Memory B cell (primary cell): ENCODE measurements around the gene C2orf49.

Source experiments
- ATAC-seq: fragments of 150-1000 bp; cut with Tn5 transposase; 2 replicates; pipeline ENCODE4 v1.10.0; 2021; ENCODE audit warnings: low read depth, mild to moderate bottlenecking, moderate library complexity
- DNase-seq, 2 donors: peaks; one replicate each; pipeline ENCODE4 v3.0.0; 2022; ENCODE audit warnings: low spot score in 2 of 2
- H3K27ac Mint-ChIP-seq: one replicate; pipeline ENCODE4 v1.8.0; 2022; ENCODE audit warnings: mild to moderate bottlenecking, moderate library complexity, mixed read lengths
- H3K27me3 Mint-ChIP-seq: one replicate; pipeline ENCODE4 v1.8.0; 2022; ENCODE audit warnings: mixed read lengths
- H3K36me3 Mint-ChIP-seq: one replicate; pipeline ENCODE4 v1.8.0; 2022; ENCODE audit warnings: mild to moderate bottlenecking, mixed read lengths
- H3K4me1 Mint-ChIP-seq: one replicate; pipeline ENCODE4 v1.8.0; 2022; ENCODE audit warnings: mixed read lengths
- H3K4me3 Mint-ChIP-seq: one replicate; pipeline ENCODE4 v1.8.0; 2022; ENCODE audit warnings: mild to moderate bottlenecking, moderate library complexity, mixed read lengths
- H3K9me3 Mint-ChIP-seq: one replicate; pipeline ENCODE4 v1.8.0; 2022; ENCODE audit warnings: mixed read lengths

Gene C2orf49

DNA sequence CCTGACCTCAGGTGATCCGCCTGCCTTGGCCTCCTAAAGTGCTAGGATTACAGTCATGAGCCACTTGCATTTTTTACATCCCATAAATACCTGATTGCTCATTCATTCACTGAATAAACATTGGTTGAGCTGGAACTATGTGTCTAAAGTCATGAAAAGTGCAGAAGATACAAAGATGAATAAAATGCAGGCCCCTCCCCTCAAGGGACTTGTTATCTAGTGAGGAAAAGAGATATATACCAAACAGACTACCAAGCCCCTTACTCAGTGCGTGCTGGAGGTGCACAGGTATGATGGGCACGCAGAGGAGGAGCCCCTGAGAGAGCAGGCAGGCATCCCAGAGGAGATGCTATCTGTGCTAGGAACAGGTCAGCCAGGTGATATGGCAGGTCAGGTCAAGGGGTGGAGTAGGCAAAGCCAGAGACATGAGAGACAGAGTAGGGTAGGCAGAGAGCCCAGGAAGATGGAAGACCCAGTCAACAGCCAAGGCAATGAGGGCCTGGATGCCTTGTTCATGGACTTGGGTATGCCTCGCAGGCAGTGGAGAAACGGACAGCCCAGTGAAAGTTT lies 53.8 kb downstream of the C2orf49 start:
- no peak overlapping the region for H3K4me3 Mint-ChIP-seq
- H3K4me1 Mint-ChIP-seq, result no peaks in the 10 kb centered on the region
- H3K36me3 Mint-ChIP-seq, result no peaks in the 10 kb centered on the region
- H3K27me3 Mint-ChIP-seq, result peaks cover 15% of the 10 kb centered on the region
- peaks cover 4% of the 10 kb centered on the region for H3K9me3 Mint-ChIP-seq
- H3K27ac Mint-ChIP-seq, result no peak overlapping the region
- DNase-seq (no peak), ATAC-seq (no peak)

DNA sequence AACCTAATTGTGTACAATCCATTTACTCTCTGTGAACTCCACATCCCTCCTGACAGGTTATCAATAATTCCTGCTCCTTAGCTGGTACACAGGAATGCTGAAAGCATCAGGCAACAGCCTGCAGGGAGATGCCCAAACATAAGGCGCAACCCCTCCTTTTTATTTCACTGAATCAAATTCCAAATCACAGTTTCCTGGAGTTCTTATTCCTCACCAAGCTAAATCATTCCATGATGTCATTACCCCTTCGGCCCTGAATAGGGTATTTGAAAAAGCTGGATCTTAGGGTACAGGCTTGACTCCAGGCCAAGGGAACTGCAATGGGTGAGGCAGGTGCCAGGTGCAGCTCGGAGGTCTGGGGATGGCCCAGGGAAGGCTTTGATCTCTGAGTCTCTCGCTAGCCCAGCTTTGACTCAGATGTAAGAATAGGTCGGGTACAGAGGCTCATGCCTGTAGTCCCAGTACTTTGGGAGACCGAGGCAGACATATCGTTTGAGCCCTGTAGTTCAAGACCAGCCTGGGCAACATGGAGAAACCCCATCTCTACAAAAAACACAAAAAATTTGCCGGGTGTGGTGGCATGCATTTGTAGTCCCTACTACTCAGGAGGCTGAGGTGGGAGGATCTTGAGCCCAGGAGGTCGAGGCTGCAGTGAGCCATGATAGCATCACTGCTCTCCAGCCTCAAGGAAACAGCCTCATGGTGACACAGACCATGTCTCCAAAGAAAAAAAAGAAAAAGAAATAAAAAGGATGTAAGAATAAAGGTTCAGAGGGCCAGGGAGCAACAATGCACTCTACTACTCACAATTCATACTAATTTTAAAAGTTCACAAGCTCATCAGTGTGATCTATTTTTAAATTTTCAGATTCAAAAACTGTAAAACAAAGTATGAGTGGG lies 54.7 kb downstream of the C2orf49 start:
- H3K27ac Mint-ChIP-seq, result no peak overlapping the region
- peaks cover 17% of the 10 kb centered on the region for H3K27me3 Mint-ChIP-seq
- no peaks in the 10 kb centered on the region for H3K4me1 Mint-ChIP-seq
- DNase-seq, result no peak
- no peaks in the 10 kb centered on the region for H3K36me3 Mint-ChIP-seq
- H3K4me3 Mint-ChIP-seq, result no peak overlapping the region
- no peak for ATAC-seq
- peaks cover 4% of the 10 kb centered on the region for H3K9me3 Mint-ChIP-seq

DNA sequence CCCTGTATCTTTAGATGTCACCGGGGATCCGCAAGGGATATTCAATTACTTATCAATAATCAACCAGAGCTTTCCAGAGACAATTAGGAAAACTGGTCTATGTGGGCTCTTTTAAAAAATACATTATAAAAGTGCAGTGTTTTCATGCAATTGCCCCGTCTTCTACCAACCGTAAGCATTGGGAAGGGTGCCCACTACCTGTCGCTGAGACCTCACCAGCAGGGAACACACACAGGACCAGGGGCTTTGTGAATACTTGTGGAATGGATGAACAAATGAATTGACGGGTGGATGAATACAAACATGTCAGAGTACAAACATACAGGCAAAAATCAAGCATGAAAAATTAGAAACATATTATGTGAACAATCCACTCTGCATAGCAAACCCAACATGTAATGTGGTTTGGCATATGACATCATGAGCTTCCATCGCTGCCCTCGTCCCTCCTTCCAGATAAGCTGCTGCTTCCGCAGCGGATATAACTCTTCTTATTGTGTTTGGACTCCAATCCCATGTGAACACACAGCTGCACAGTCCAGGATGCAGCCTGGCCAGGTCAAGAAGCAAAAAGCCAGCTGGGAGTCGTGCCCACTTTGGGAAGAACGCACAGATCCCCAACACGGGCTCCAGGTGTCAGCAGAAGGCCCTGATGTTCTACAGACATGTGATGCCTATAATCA lies 56.2 kb downstream of the C2orf49 start:
- Mint-ChIP-seq H3K36me3 (no peaks in the 10 kb centered on the region), H3K4me1 (peaks cover under 1% of the 10 kb centered on the region), H3K4me3 (no peak overlapping the region), H3K27ac (no peak overlapping the region), H3K27me3 (peaks cover 13% of the 10 kb centered on the region), H3K9me3 (no peaks in the 10 kb centered on the region)
- DNase-seq (no peak), ATAC-seq (no peak)

DNA sequence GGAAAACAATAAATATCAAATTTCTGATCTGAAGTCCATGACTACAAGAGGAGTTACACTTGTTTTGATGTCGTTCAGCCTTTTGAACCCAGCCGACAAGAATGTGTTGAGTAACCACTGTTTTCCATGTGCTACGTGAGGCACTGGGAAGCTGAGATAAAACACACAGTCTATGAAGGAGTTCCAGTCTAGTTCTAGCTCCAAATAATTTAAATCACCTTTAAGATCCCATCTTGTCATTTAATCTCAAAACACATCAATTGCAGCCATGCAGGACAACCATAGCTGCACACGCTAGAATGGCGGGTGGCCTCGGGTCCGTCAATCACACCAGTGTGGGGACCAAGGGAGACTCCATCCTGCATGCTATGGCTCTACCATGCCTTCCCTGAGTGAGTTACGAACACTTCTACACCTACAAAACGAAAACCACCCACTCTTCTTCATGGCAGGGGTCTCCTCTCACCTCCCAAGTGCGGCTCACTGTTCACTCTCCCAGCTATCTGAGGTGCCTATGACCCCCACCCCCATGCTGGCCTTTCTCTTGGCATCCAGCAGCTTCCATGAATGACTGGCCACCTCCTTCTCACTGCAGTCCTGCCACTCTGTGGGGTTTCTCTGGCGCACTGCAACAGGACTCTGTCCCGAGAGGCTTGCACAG lies 57.7 kb downstream of the C2orf49 start:
- Mint-ChIP-seq H3K27me3 (peaks cover 21% of the 10 kb centered on the region), H3K36me3 (peaks cover 2% of the 10 kb centered on the region), H3K27ac (no peak overlapping the region), H3K4me3 (no peak overlapping the region), H3K9me3 (no peaks in the 10 kb centered on the region), H3K4me1 (peaks cover 3% of the 10 kb centered on the region)
- ATAC-seq, result no peak
- no peak for DNase-seq

DNA sequence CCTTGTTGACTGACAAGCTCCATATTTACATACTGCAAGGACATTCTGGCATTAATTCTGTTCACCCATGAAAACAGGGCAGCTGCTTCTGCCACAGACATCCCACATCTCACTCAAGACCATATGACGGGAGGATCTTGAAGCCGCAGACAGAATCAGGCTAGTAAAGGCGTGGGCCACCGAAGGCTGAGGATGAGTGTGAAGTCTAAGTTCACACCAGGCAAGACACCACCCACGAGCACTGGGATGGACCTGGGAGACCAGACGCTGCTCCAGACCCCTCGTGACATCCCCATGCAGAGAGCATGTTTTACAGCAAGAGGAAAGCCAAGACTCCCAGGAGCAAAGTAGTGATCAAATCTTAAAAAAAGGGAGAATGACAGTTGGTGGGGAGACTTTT lies 58.4 kb downstream of the C2orf49 start:
- peaks cover 3% of the 10 kb centered on the region for H3K4me1 Mint-ChIP-seq
- no peak overlapping the region for H3K4me3 Mint-ChIP-seq
- H3K27me3 Mint-ChIP-seq, result peaks cover 21% of the 10 kb centered on the region

DNA sequence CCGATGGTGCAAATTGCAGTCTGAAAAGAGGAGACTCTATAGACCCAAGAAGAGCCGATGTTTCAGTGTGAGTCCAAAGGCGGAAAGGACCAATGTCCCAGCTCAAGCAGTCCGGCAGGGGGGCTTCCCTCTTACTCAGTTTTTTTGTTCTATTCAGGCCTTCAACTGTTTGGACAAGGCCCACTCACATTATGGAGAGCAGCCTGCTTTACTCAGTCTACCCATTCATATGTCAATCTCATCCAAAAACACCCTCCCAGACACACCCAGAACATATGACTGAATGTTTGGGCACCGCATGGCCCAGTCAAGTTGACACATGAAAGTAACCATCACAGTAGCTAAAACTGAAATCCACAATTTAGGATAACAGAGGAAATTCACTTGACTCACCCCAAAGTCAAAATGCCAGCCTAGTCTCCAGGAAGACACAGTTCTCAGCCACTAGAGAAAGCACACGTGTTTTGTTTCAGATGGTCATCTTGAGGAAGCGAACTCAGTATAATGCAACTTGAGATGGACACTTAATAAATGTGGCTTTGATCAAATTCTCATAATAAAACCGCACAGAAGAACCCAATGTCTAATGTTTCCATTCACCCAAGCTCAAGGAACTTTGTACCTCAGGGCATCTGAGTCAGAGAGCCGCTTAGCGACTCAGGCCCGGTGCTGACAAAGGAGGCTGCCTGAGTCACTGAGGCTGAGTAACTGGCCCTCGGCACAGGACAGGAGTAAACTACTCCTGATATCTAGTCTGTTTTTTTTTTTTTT lies 59.1 kb downstream of the C2orf49 start:
- Mint-ChIP-seq H3K36me3 (peaks cover 2% of the 10 kb centered on the region), H3K27me3 (peaks cover 21% of the 10 kb centered on the region), H3K9me3 (no peaks in the 10 kb centered on the region), H3K4me3 (no peak overlapping the region), H3K4me1 (peaks cover 3% of the 10 kb centered on the region), H3K27ac (no peak overlapping the region)
- ATAC-seq (no peak), DNase-seq (no peak)

More for the DNA sequence above, 58.4 kb downstream of the C2orf49 start:
- no peaks in the 10 kb centered on the region for H3K9me3 Mint-ChIP-seq
- H3K27ac Mint-ChIP-seq, result no peak overlapping the region
- no peak for DNase-seq
- H3K36me3 Mint-ChIP-seq, result peaks cover 2% of the 10 kb centered on the region
- no peak for ATAC-seq

DNA sequence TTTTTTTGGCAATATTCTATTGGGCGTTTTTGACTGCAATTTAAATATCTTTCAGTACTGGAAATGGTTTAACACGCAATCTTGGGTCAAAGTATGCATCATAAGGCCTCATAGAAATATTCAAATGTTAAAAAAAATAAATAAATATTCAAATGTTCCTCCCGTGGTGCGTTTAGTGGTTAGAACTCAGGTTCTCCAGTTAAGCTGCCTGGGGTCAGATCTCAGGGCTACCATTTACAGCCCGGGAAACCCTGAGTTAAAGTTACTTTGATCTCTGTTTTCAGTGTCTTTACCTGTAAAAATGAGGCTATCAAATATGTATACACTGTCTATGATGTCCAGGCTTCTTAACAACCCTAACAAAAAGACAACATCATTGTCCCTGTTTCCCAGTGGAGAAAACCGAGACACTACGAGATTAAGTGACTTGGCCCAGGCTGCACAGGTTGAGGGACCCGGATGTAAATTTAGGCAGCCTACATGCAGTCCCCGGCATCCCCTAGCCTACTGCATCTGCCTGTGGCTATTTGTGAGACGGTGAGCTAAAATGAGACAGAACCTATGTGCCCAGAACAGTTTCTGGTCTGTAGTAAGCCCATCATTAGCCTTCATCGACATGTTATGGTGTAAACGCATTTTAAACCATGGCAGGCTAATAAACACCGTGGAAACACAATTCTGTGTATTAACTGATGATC lies 59.8 kb downstream of the C2orf49 start:
- ATAC-seq (no peak), DNase-seq (no peak)
- no peak overlapping the region for H3K4me3 Mint-ChIP-seq
- H3K9me3 Mint-ChIP-seq, result no peaks in the 10 kb centered on the region
- H3K27ac Mint-ChIP-seq, result no peak overlapping the region
- peaks cover 3% of the 10 kb centered on the region for H3K4me1 Mint-ChIP-seq
- H3K27me3 Mint-ChIP-seq, result peaks cover 22% of the 10 kb centered on the region
- H3K36me3 Mint-ChIP-seq, result peaks cover 2% of the 10 kb centered on the region

DNA sequence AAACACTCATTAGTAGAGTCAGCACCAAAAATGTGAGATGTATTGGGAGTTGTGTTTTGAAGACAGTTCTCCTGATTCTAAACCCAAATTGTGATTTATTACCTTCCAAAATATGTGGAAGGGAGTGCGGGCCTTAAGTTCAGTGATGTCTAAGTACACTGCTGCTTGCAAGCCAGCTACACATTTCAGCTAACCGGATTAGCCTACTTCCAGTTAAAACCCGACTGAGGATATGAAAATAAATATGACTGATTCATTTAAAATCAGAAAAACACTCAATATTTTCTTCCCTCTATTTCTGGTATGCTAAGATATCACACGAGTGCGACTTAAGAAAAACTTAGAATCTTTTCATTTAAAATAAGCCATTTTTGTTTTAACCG lies 60.6 kb downstream of the C2orf49 start:
- Mint-ChIP-seq H3K9me3 (no peaks in the 10 kb centered on the region), H3K4me3 (peak overlapping the region; percentile 62), H3K4me1 (peaks cover 3% of the 10 kb centered on the region), H3K36me3 (peaks cover 2% of the 10 kb centered on the region), H3K27me3 (peaks cover 22% of the 10 kb centered on the region), H3K27ac (no peak overlapping the region)
- ATAC-seq (no peak), DNase-seq (no peak)

DNA sequence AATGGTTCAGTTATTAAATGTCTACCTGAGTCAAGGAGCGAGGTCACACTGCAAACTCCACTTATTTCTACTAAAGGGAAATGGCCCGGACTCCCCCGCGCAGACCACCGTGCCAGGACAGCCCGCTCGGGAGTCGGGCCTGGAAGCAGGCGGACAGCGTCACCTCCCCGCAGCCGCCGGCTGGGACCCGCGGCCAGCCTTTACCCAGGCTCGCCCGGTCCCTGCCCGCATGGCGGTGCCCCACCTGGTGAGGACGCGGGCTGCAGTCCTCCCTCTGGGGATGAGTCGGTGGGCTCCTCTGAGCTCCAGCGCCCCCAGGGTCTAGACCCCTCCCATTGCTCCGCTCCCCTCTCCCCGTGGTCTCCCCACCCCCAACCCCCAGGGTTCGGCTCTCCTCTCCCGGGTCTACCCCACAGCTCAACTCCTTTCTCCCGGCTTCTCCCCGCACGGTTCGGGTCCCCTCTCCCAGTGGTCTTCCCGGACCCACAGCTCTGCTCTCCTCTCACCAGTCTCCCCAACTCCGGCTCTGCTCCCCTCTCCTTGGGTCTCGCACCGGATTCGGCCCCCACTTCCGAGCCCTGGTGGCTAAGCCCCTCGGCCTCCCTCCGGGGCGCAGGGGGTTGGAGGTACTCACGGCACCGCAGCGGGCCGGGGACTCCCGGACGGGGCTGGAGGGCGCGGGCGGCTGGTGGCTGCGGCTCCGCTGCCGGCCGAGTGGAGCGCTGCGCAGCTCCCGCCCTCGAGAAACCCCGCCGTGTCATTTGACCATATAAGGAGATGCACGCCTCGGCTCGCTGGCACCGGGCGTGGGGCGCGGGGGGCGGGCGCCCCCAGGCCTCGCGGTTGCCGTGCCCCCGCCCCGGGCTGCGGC lies 61.2 kb downstream of the C2orf49 start, which contains the start of gene FHL2:
TSS of gene FHL2 (minus strand) at position 716 of the 871 bp plus-strand sequence. CDS start 12,535 bp downstream, outside the sequence.
- DNase-seq, result peak; percentile 32 to 60
- no peak within 1 kb of the TSS for H3K27ac Mint-ChIP-seq
- H3K9me3 Mint-ChIP-seq, result no peaks in the 10 kb centered on the region

More for the DNA sequence above, 61.2 kb downstream of the C2orf49 start, which contains the start of gene FHL2:
- H3K36me3 Mint-ChIP-seq, result peaks cover 2% of the 10 kb centered on the region
- H3K27me3 Mint-ChIP-seq, result peaks cover 22% of the 10 kb centered on the region
- ATAC-seq, result peak; percentile 98
- H3K4me3 Mint-ChIP-seq, result peak within 1 kb of the TSS; percentile 75
- peaks cover 3% of the 10 kb centered on the region for H3K4me1 Mint-ChIP-seq
